ENCODE measurements around the gene NUDT4.
"Not testable (repeated sequence)": the region's sequence is repeated elsewhere in the genome, so short reads cannot be mapped to it uniquely, and the experiment has no call there.

The NUDT4 gene

GRCh38 chr12:93381161-93381975 is 3.6 kb downstream of the NUDT4 start:
- DNase-seq (ENCODE audit: low read depth), result peak; percentile 49
- H3K4me3 ChIP-seq (ENCODE audit: low read length), result peak overlapping the region; percentile 81
- TF ChIP-seq CTCF (conservative IDR thresholded peaks at IDR 0.05; ENCODE audit: low read length), result no peak

GRCh38 chr12:93381976-93382437 is 4.3 kb downstream of the NUDT4 start:
- H3K4me3 ChIP-seq (ENCODE audit: low read length); DNase-seq (ENCODE audit: low read depth): not testable (repeated sequence)

GRCh38 chr12:93387780-93388179 is 10.1 kb downstream of the NUDT4 start:
- DNase-seq (ENCODE audit: low read depth), result peak; percentile 41
- TF ChIP-seq CTCF (conservative IDR thresholded peaks at IDR 0.05; ENCODE audit: low read length), result no peak

GRCh38 chr12:93390031-93390430 is 12.3 kb downstream of the NUDT4 start:
- H3K4me3 ChIP-seq (ENCODE audit: low read length), result no peak overlapping the region
- TF ChIP-seq CTCF (conservative IDR thresholded peaks at IDR 0.05; ENCODE audit: low read length), result no peak
- DNase-seq (ENCODE audit: low read depth), result no peak

More at GRCh38 chr12:93387780-93388179, 10.1 kb downstream of the NUDT4 start:
- H3K4me3 ChIP-seq (ENCODE audit: low read length), result no peak overlapping the region

- DNase-seq (ENCODE audit: low read depth), result no peak
- TF ChIP-seq CTCF (conservative IDR thresholded peaks at IDR 0.05; ENCODE audit: low read length), result no peak
- H3K4me3 ChIP-seq (ENCODE audit: low read length), result no peak overlapping the region
Observed at GRCh38 chr12:93390549-93391297, 13.0 kb downstream of the NUDT4 start.

GRCh38 chr12:93393425-93393824 is 15.7 kb downstream of the NUDT4 start:
- no peak for DNase-seq (ENCODE audit: low read depth)
- TF ChIP-seq CTCF (conservative IDR thresholded peaks at IDR 0.05; ENCODE audit: low read length), result no peak
- H3K4me3 ChIP-seq (ENCODE audit: low read length), result no peak overlapping the region

- no peak for TF ChIP-seq CTCF (conservative IDR thresholded peaks at IDR 0.05; ENCODE audit: low read length)
- DNase-seq (ENCODE audit: low read depth), result no peak
Observed at GRCh38 chr12:93397412-93397811, 19.7 kb downstream of the NUDT4 start.

GRCh38 chr12:93399183-93399863 is 21.6 kb downstream of the NUDT4 start:
- H3K4me3 ChIP-seq (ENCODE audit: low read length); DNase-seq (ENCODE audit: low read depth): not testable (repeated sequence)

More at GRCh38 chr12:93397412-93397811, 19.7 kb downstream of the NUDT4 start:
- no peak overlapping the region for H3K4me3 ChIP-seq (ENCODE audit: low read length)

Measured in AG10803 (cell line).